ACC112 (cell line): ENCODE measurements around the gene MINDY4.

ENCODE experiments used
- H2AFZ ChIP-seq: fragments of 200-600 bp; sonication (generic); one replicate; pipeline ENCODE4 v1.6.0; 2017; ENCODE audit warnings: antibody characterized with exemption, low read length; ENCODE audit not compliant: unreplicated experiment
- H3K27ac ChIP-seq: fragments of 200-600 bp; sonication (generic); 2 replicates; pipeline ENCODE4 v1.5.1; 2014; ENCODE audit warnings: low read depth, mild to moderate bottlenecking, antibody characterized with exemption, low read length, moderate library complexity
- H3K27me3 ChIP-seq: fragments of 200-600 bp; sonication (generic); 2 replicates; pipeline ENCODE4 v1.6.1; 2014; ENCODE audit warnings: mild to moderate bottlenecking, antibody characterized with exemption, low read length, moderate library complexity, mixed read lengths; ENCODE audit not compliant: insufficient read depth
- H3K36me3 ChIP-seq: fragments of 200-600 bp; sonication (generic); 2 replicates; pipeline ENCODE4 v1.6.1; 2016; ENCODE audit warnings: mild to moderate bottlenecking, antibody characterized with exemption, low read length, moderate library complexity, mixed read lengths; ENCODE audit not compliant: insufficient read depth
- H3K4me1 ChIP-seq: fragments of 200-600 bp; sonication (generic); one replicate; pipeline ENCODE4 v1.6.1; 2016; ENCODE audit warnings: low read length, mixed read lengths; ENCODE audit not compliant: insufficient read depth, unreplicated experiment, control insufficient read depth
- H3K4me3 ChIP-seq: fragments of 200-600 bp; sonication (generic); 2 replicates; pipeline ENCODE4 v1.5.1; 2014; ENCODE audit warnings: mild to moderate bottlenecking, low read depth, low read length
- H3K79me2 ChIP-seq: fragments of 200-600 bp; sonication (generic); one replicate; pipeline ENCODE4 v1.6.0; 2016; ENCODE audit warnings: low read length; ENCODE audit not compliant: control insufficient read depth, unreplicated experiment, insufficient read depth

MINDY4 gene

GRCh38 chr7:30879139-30880124 is 108.2 kb downstream of the MINDY4 start:
- H3K36me3 ChIP-seq, result no peaks in the 10 kb centered on the region
- no peak overlapping the region for H3K27ac ChIP-seq

DNA sequence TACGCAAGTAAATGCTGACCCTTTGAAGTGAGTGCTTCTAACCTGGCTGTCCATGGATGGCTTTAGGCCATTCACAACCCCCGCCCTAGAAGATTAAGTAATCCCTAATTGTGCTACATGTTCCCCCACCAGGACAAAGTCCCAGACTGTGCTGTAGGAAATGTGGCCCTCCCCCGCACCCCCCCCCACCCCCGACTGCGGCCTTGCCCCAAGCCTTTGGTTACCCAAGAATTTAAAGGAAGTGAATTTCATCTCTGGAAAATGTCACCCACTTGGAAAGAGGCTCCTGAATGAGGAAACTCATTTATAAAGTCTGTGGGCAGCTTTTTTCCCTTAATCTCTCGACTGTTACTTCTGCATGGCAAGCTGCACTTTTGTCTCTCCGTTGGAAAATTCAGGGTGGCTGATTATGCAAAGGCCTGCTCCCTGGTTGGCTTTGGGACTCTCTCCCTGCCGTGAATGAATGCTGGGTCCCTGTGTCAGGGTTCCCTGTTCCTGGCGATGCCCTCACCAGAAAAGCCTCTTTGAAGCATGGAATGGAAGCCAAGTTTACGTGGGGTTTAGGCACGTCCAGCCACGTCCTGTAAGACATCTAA is 109.0 kb downstream of the MINDY4 start:
- Histone ChIP-seq H3K27ac (no peak overlapping the region), H3K36me3 (no peaks in the 10 kb centered on the region), H3K4me1 (no peaks in the 10 kb centered on the region), H3K27me3 (no peaks in the 10 kb centered on the region), H3K79me2 (no peaks in the 10 kb centered on the region), H2AFZ (no peak overlapping the region), H3K4me3 (no peak overlapping the region)

More at GRCh38 chr7:30879139-30880124, 108.2 kb downstream of the MINDY4 start:
- H3K79me2 ChIP-seq, result no peaks in the 10 kb centered on the region
- no peak overlapping the region for H3K4me3 ChIP-seq
- no peaks in the 10 kb centered on the region for H3K4me1 ChIP-seq
- H3K27me3 ChIP-seq, result no peaks in the 10 kb centered on the region
- H2AFZ ChIP-seq, result no peak overlapping the region

DNA sequence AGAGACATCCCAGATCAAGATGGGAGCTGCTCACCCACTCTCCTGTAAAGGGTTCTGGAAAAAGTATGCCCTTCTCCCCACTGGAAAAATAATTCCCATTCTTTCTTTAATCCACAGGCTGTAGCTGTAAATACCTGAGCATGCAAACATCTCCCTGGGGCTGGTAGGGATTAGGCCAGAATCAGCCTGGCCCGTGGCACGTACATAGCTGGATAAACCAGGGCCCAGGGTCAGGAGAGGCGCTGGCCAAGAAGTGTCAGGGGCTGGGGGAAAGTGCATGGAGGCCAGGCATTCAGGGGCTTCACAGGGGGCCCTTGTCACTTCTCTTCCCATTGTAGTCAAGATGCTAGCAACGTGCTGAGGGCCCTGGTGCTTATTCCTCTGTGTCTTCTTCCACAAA is 109.7 kb downstream of the MINDY4 start:
- Histone ChIP-seq H3K27me3 (no peaks in the 10 kb centered on the region), H3K36me3 (no peaks in the 10 kb centered on the region), H3K4me1 (no peaks in the 10 kb centered on the region), H3K79me2 (no peaks in the 10 kb centered on the region), H2AFZ (no peak overlapping the region), H3K4me3 (no peak overlapping the region), H3K27ac (no peak overlapping the region)

DNA sequence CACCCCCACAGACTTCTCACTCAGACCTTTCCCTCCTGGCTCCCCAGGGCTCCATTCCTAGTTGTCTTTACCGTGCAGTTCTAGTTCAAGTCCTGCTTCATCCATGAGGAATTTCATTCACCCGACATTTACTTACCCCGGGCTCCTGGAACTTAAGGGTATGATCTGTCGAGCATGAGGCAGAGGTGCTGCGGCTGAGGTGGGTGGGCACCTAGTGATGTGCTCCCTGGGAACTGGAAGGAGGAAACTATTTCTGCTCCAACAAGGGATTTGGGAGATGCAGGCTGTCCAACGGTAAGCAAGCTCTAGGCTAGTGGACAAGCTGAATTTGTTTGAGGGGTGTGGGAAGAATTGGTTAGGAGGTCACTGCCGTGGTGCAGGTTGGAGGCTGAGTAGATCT is 110.2 kb downstream of the MINDY4 start:
- no peak overlapping the region for H3K4me3 ChIP-seq

DNA sequence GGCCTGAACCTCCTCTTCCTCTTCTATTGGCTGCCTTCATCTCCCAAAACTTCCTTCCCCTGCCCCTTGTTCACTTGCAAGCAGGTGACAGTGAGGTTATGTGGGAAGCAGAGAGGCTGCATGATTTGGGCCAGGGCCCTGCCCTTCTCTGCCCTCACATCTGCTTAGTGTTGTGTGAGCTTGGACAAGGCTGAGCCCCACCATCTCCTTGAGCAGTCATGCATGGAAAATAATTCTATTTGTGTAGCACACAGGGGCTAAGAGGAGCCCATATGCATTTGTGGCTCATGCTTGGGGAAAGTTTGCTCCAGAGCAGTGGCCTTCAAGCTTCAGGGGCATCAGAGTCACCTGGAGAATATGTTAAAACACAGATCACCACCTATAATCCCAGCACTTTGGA is 113.7 kb downstream of the MINDY4 start:
- H3K27ac ChIP-seq, result no peak overlapping the region
- no peaks in the 10 kb centered on the region for H3K36me3 ChIP-seq
- H3K27me3 ChIP-seq, result peaks cover 4% of the 10 kb centered on the region; the same call in 1 of the 2 replicates
- H3K4me3 ChIP-seq, result no peak overlapping the region
- H3K79me2 ChIP-seq, result no peaks in the 10 kb centered on the region
- peaks cover 12% of the 10 kb centered on the region for H3K4me1 ChIP-seq
- H2AFZ ChIP-seq, result no peak overlapping the region

More for the DNA sequence above, 110.2 kb downstream of the MINDY4 start:
- H3K27me3 ChIP-seq, result no peaks in the 10 kb centered on the region
- H3K4me1 ChIP-seq, result no peaks in the 10 kb centered on the region
- H3K27ac ChIP-seq, result no peak overlapping the region
- H3K36me3 ChIP-seq, result no peaks in the 10 kb centered on the region
- H2AFZ ChIP-seq, result no peak overlapping the region
- H3K79me2 ChIP-seq, result no peaks in the 10 kb centered on the region

GRCh38 chr7:30886608-30887011 is 115.4 kb downstream of the MINDY4 start:
- Histone ChIP-seq H3K27me3 (peaks cover 18% of the 10 kb centered on the region), H3K4me1 (peaks cover 12% of the 10 kb centered on the region), H3K27ac (no peak overlapping the region), H3K36me3 (no peaks in the 10 kb centered on the region), H3K79me2 (no peaks in the 10 kb centered on the region), H3K4me3 (no peak overlapping the region), H2AFZ (no peak overlapping the region)

GRCh38 chr7:30887464-30887872 is 116.3 kb downstream of the MINDY4 start:
- peaks cover 12% of the 10 kb centered on the region for H3K4me1 ChIP-seq
- no peak overlapping the region for H3K27ac ChIP-seq
- H3K4me3 ChIP-seq, result no peak overlapping the region
- no peaks in the 10 kb centered on the region for H3K36me3 ChIP-seq
- no peak overlapping the region for H2AFZ ChIP-seq
- H3K27me3 ChIP-seq, result peaks cover 18% of the 10 kb centered on the region
- H3K79me2 ChIP-seq, result no peaks in the 10 kb centered on the region

DNA sequence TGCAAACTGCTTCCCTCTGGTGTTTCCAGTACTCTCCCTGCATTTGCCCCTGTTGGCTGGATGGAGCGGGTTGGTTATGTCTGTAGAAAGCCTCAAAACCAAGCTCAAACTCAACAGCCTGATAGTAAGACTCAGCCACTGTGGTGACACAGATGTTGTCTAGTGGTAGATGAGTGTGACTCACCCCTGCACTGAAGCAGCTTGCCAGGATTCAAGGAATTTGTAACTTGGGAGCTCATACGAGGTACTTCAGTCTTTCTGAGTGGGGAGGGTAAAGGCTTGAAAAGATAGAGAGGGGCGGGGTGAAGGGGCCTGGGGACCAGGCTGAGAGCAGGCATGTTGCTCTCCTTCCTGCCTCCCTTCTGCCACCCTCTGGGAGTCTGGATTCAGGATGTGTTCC is 117.5 kb downstream of the MINDY4 start:
- H3K4me1 ChIP-seq, result peaks cover 12% of the 10 kb centered on the region
- H3K4me3 ChIP-seq, result no peak overlapping the region
- no peak overlapping the region for H3K27ac ChIP-seq
- no peak overlapping the region for H2AFZ ChIP-seq
- no peaks in the 10 kb centered on the region for H3K36me3 ChIP-seq
- H3K79me2 ChIP-seq, result no peaks in the 10 kb centered on the region
- H3K27me3 ChIP-seq, result peaks cover 18% of the 10 kb centered on the region

- no peaks in the 10 kb centered on the region for H3K36me3 ChIP-seq
- H2AFZ ChIP-seq, result no peak overlapping the region
- H3K4me1 ChIP-seq, result peaks cover 12% of the 10 kb centered on the region
- no peaks in the 10 kb centered on the region for H3K79me2 ChIP-seq
- no peak overlapping the region for H3K4me3 ChIP-seq
- no peak overlapping the region for H3K27ac ChIP-seq
- peaks cover 18% of the 10 kb centered on the region for H3K27me3 ChIP-seq
Measured at GRCh38 chr7:30890226-30890625, 119.0 kb downstream of the MINDY4 start.

- no peak overlapping the region for H3K4me3 ChIP-seq
- H3K27ac ChIP-seq, result no peak overlapping the region
- H3K27me3 ChIP-seq, result peaks cover 18% of the 10 kb centered on the region
- peaks cover 10% of the 10 kb centered on the region for H3K4me1 ChIP-seq
- H3K79me2 ChIP-seq, result no peaks in the 10 kb centered on the region
- H3K36me3 ChIP-seq, result no peaks in the 10 kb centered on the region
- H2AFZ ChIP-seq, result no peak overlapping the region
Measured at GRCh38 chr7:30893357-30893756, 122.1 kb downstream of the MINDY4 start.

DNA sequence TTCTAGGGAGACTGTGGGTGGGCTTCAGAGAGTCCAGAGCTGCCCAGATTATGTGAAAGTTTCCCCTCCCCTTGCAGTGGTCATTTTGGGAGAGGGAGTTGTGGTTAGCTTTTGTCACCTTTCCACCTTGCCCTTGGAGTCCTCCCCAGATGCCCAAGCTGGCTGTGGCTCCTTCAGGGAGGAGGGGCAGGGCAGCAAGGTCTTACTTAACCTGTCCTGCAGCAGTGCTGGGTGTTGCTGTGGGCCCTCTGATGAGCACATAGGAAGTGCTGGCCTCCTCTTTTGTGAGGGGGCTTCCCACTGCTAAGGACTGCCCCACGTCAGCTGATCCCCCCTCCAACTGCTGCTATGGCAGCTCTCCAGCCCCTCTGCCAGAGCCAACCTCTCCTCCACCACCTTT is 122.8 kb downstream of the MINDY4 start:
- Histone ChIP-seq H3K27me3 (peaks cover 18% of the 10 kb centered on the region), H2AFZ (no peak overlapping the region), H3K4me3 (no peak overlapping the region), H3K27ac (no peak overlapping the region), H3K79me2 (no peaks in the 10 kb centered on the region), H3K4me1 (peaks cover 3% of the 10 kb centered on the region), H3K36me3 (no peaks in the 10 kb centered on the region)
